H1 (cell line): ENCODE data around the gene KLF7. TPM values are rescaled to one million over a fixed set of nuclear protein-coding genes. Genes with fewer than 3 reads are reported as not detected.

ENCODE experiments used
- CTCF ChIA-PET: fragments of 300-600 bp; sonication (Branson Sonifier 250); formaldehyde crosslinking; loops from one replicate; lab custom pipeline; 2021; ENCODE audit not compliant: partially characterized antibody; lab: Charles Lee
- POLR2A ChIA-PET: fragments of 300-600 bp; sonication (Branson Sonifier 250); formaldehyde crosslinking; loops from one replicate; lab custom pipeline; 2021; ENCODE audit warnings: inconsistent platforms; ENCODE audit not compliant: partially characterized antibody; lab: Charles Lee
- DNase-seq, 2 experiments: peaks; one replicate each; pipeline versions ENCODE4 v3.0.0 to v3.0.0-alpha.2; 2010 to 2022; ENCODE audit warnings: low spot score in 2 of 2, low read depth in 1 of 2, mixed read lengths in 1 of 2
- FAIRE-seq: peaks from 2 replicates; lab custom pipeline; 2011; peaks lifted over from hg19 to GRCh38; lab: Jason Lieb, UNC
- H2AFZ ChIP-seq: 2 replicates; pipeline ENCODE4 v1.8.1; 2012; ENCODE audit warnings: low read length, inconsistent platforms
- H2AK5ac ChIP-seq: 2 replicates; pipeline ENCODE4 v1.6.1; 2013; ENCODE audit warnings: low read depth, low read length
- H2BK120ac ChIP-seq: replicated peaks from 2 replicates; pipeline ENCODE3; 2013; ENCODE audit warnings: low read depth, low read length, inconsistent platforms
- H2BK12ac ChIP-seq: 2 replicates; pipeline ENCODE4 v1.6.1; 2013; ENCODE audit warnings: low read depth, low read length
- H2BK15ac ChIP-seq: 2 replicates; pipeline ENCODE4 v1.6.1; 2013; ENCODE audit warnings: low read length
- H2BK20ac ChIP-seq: 2 replicates; pipeline ENCODE4 v1.6.1; 2013; ENCODE audit warnings: low read length
- H2BK5ac ChIP-seq: 2 replicates; pipeline ENCODE4 v1.6.1; 2013; ENCODE audit warnings: low read depth, low read length
- H3K14ac ChIP-seq: 2 replicates; pipeline ENCODE4 v1.6.1; 2013; ENCODE audit warnings: inconsistent platforms; ENCODE audit not compliant: insufficient read length
- H3K18ac ChIP-seq: 2 replicates; pipeline ENCODE4 v1.6.1; 2013; ENCODE audit warnings: low read length; ENCODE audit errors: extremely low read depth
- H3K23ac ChIP-seq: 2 replicates; pipeline ENCODE4 v1.6.1; 2013; ENCODE audit warnings: inconsistent platforms; ENCODE audit not compliant: insufficient read length
- H3K23me2 ChIP-seq: 2 replicates; pipeline ENCODE4 v1.6.1; 2013; ENCODE audit warnings: low read depth, low read length
- H3K27ac ChIP-seq: 2 replicates; pipeline ENCODE4 v1.6.1; 2011; ENCODE audit warnings: low read depth, low read length, inconsistent platforms
- H3K27me3 ChIP-seq, 4 experiments: replicated peaks in 1 of 4; 1 replicate in 1 of 4; 2 replicates in 3 of 4; pipeline versions ENCODE4 v1.6.1 to v1.8.1; 2011 to 2013; ENCODE audit warnings: low read length in 3 of 4, mild to moderate bottlenecking in 3 of 4, inconsistent platforms in 2 of 4, mixed read lengths in 2 of 4, moderate library complexity in 1 of 4; ENCODE audit not compliant: control insufficient read depth in 3 of 4, insufficient read depth in 3 of 4; ENCODE audit errors: extremely low read depth in 1 of 4
- H3K36me3 ChIP-seq, 4 experiments: 2 replicates each; pipeline versions ENCODE4 v1.6.1 to v1.8.1; 2011 to 2013; ENCODE audit warnings: mild to moderate bottlenecking in 4 of 4, low read length in 3 of 4, moderate library complexity in 2 of 4, control low read depth in 1 of 4, inconsistent platforms in 1 of 4; ENCODE audit not compliant: insufficient read depth in 4 of 4, control insufficient read depth in 2 of 4
- H3K4ac ChIP-seq: replicated peaks from 2 replicates; pipeline ENCODE3; 2013; ENCODE audit warnings: low read length, low read depth, mixed read lengths, inconsistent platforms; ENCODE audit not compliant: insufficient read length
- H3K4me1 ChIP-seq, 4 experiments: replicated peaks in 1 of 4; 1 replicate in 1 of 4; 2 replicates in 3 of 4; pipeline versions ENCODE4 v1.6.1 to v1.8.1; 2011 to 2013; ENCODE audit warnings: low read length in 3 of 4, inconsistent platforms in 2 of 4, mixed read lengths in 1 of 4; ENCODE audit not compliant: insufficient read depth in 4 of 4, control insufficient read depth in 3 of 4
- H3K4me2 ChIP-seq, 2 experiments: 2 replicates each; pipeline versions ENCODE4 v1.6.1 to v1.8.1; 2011 to 2013; ENCODE audit warnings: low read depth in 2 of 2, low read length in 2 of 2, control low read depth in 1 of 2, inconsistent platforms in 1 of 2, mild to moderate bottlenecking in 1 of 2; ENCODE audit not compliant: insufficient read depth in 1 of 2
- H3K4me3 ChIP-seq, 4 experiments: fragments of 200-600, 300-600 bp in 1 of 4; sonication (generic), shearing (Covaris generic), sonication (Bioruptor Twin) in 1 of 4; 2 replicates each; pipeline versions ENCODE4 v1.5.1 to v1.8.1; 2011 to 2016; ENCODE audit warnings: low read length in 4 of 4, low read depth in 3 of 4, control low read depth in 2 of 4, inconsistent platforms in 2 of 4, mild to moderate bottlenecking in 2 of 4, mixed read lengths in 1 of 4, moderate library complexity in 1 of 4; ENCODE audit not compliant: insufficient read depth in 2 of 4; ENCODE audit errors: extremely low read depth in 1 of 4
- H3K56ac ChIP-seq: replicated peaks from 2 replicates; pipeline ENCODE3; 2013; ENCODE audit warnings: low read depth, mild to moderate bottlenecking, mixed read lengths, low read length, inconsistent platforms; ENCODE audit not compliant: insufficient read length
- H3K79me1 ChIP-seq: 2 replicates; pipeline ENCODE4 v1.6.1; 2013; ENCODE audit warnings: low read depth, low read length, control low read depth
- H3K79me2 ChIP-seq, 2 experiments: 2 replicates each; pipeline versions ENCODE4 v1.6.1 to v1.8.1; 2012 to 2013; ENCODE audit warnings: low read length in 2 of 2, mild to moderate bottlenecking in 2 of 2, inconsistent platforms in 1 of 2; ENCODE audit not compliant: insufficient read depth in 2 of 2, control insufficient read depth in 1 of 2
- H3K9ac ChIP-seq, 4 experiments: replicated peaks in 1 of 4; 1 replicate in 1 of 4; 2 replicates in 3 of 4; pipeline versions ENCODE4 v1.6.1 to v1.8.1; 2011 to 2013; ENCODE audit warnings: low read depth in 3 of 4, low read length in 3 of 4, control low read depth in 2 of 4, mild to moderate bottlenecking in 2 of 4, moderate library complexity in 2 of 4, inconsistent platforms in 1 of 4; ENCODE audit errors: extremely low read depth in 1 of 4
- H3K9me3 ChIP-seq, 2 experiments: 2 replicates each; pipeline versions ENCODE4 v1.6.1 to v1.8.1; 2012 to 2013; ENCODE audit warnings: mild to moderate bottlenecking in 2 of 2, moderate library complexity in 2 of 2, control low read depth in 1 of 2, inconsistent platforms in 1 of 2, low read depth in 1 of 2, low read length in 1 of 2, mixed read lengths in 1 of 2; ENCODE audit not compliant: insufficient read depth in 2 of 2
- H4K20me1 ChIP-seq, 2 experiments: replicated peaks in 1 of 2; 2 replicates each; pipeline versions ENCODE3 to v1.8.1; 2011 to 2013; ENCODE audit warnings: inconsistent platforms in 2 of 2, low read length in 2 of 2, mild to moderate bottlenecking in 1 of 2; ENCODE audit not compliant: insufficient read depth in 2 of 2, control insufficient read depth in 1 of 2
- H4K5ac ChIP-seq: 2 replicates; pipeline ENCODE4 v1.6.1; 2013; ENCODE audit warnings: low read length, low read depth, mixed read lengths, inconsistent platforms; ENCODE audit not compliant: insufficient read length
- H4K8ac ChIP-seq: 2 replicates; pipeline ENCODE4 v1.8.0; 2013; ENCODE audit warnings: mild to moderate bottlenecking, moderate library complexity, low read length, inconsistent platforms; ENCODE audit not compliant: insufficient read depth; ENCODE audit errors: extremely low read depth
- H4K91ac ChIP-seq: replicated peaks from 2 replicates; pipeline ENCODE3; 2013; ENCODE audit warnings: low read length, mixed read lengths, inconsistent platforms; ENCODE audit not compliant: insufficient read length
- BCL11A ChIP-seq, 2 experiments: IDR thresholded peaks; one replicate each; pipeline ENCODE4 v1.6.1; 2011; ENCODE audit warnings: low read depth in 2 of 2, low read length in 2 of 2, mild to moderate bottlenecking in 2 of 2
- BRCA1 ChIP-seq: IDR thresholded peaks from 2 replicates; pipeline ENCODE4 v1.6.1; 2012; ENCODE audit warnings: low read depth, low read length, improper control_type of control experiment
- CHD1 ChIP-seq: IDR thresholded peaks from 2 replicates; pipeline ENCODE4 v1.6.1; 2012; ENCODE audit warnings: low read depth, low read length, improper control_type of control experiment
- EZH2 ChIP-seq: fragments of 200-600 bp; sonication (generic); IDR thresholded peaks from 2 replicates; pipeline ENCODE4 v1.7.1; 2012; ENCODE audit warnings: low read depth, mild to moderate bottlenecking, moderate library complexity, low read length, inconsistent platforms; ENCODE audit not compliant: severe bottlenecking
- GABPA ChIP-seq: IDR thresholded peaks from 2 replicates; pipeline ENCODE4 v1.6.1; 2011; ENCODE audit warnings: mild to moderate bottlenecking, low read length, moderate library complexity, borderline replicate concordance; ENCODE audit not compliant: insufficient read depth
- GTF2F1 ChIP-seq: IDR thresholded peaks from 2 replicates; pipeline ENCODE4 v1.6.1; 2012; ENCODE audit warnings: low read depth, low read length, improper control_type of control experiment, borderline replicate concordance
- NANOG ChIP-seq: IDR thresholded peaks from 2 replicates; pipeline ENCODE4 v1.6.1; 2011; ENCODE audit warnings: low read length, low read depth, mild to moderate bottlenecking, inconsistent platforms; ENCODE audit not compliant: insufficient read depth, poor library complexity, severe bottlenecking
- RAD21 ChIP-seq, 2 experiments: IDR thresholded peaks in 1 of 2; conservative IDR thresholded peaks in 1 of 2; 2 replicates each; pipeline ENCODE4 v1.6.1; 2011; ENCODE audit warnings: low read depth in 2 of 2, low read length in 2 of 2, improper control_type of control experiment in 1 of 2, inconsistent platforms in 1 of 2, mild to moderate bottlenecking in 1 of 2, moderate library complexity in 1 of 2
- RBBP5 ChIP-seq: IDR thresholded peaks from 2 replicates; pipeline ENCODE4 v1.7.1; 2012; ENCODE audit warnings: low read depth, mild to moderate bottlenecking, inconsistent platforms, low read length, moderate library complexity, borderline replicate concordance
- RFX5 ChIP-seq: IDR thresholded peaks from 2 replicates; pipeline ENCODE4 v1.6.1; 2011; ENCODE audit warnings: low read depth, low read length, improper control_type of control experiment, borderline replicate concordance
- SIRT6 ChIP-seq: IDR thresholded peaks from one replicate; pipeline ENCODE4 v1.7.1; 2012; ENCODE audit warnings: low read length, inconsistent platforms
- SRF ChIP-seq: IDR thresholded peaks from 2 replicates; pipeline ENCODE4 v1.6.1; 2011; ENCODE audit warnings: mild to moderate bottlenecking, low read depth, low read length, moderate library complexity
- TBP ChIP-seq: IDR thresholded peaks from 2 replicates; pipeline ENCODE4 v1.6.1; 2011; ENCODE audit warnings: low read depth, low read length, improper control_type of control experiment
- TEAD4 ChIP-seq: IDR thresholded peaks from 2 replicates; pipeline ENCODE4 v1.6.1; 2012; ENCODE audit warnings: low read depth, low read length, inconsistent platforms, mixed read lengths
- YY1 ChIP-seq: IDR thresholded peaks from 2 replicates; pipeline ENCODE4 v1.6.1; 2011; ENCODE audit warnings: low read depth, mild to moderate bottlenecking, low read length
- WGBS, 2 experiments: shearing (Covaris generic) in 1 of 2; methylation state at CpG; one replicate each; pipeline versions ENCODE4 v1.1.6 to v1.1.7; 2013 to 2015; ENCODE audit warnings: low lambda C conversion rate in 2 of 2, mixed read lengths in 2 of 2, inconsistent platforms in 1 of 2, low coverage in 1 of 2, missing lambda C conversion rate in 1 of 2; ENCODE audit not compliant: insufficient replicate concordance in 2 of 2, insufficient coverage in 1 of 2, insufficient read length in 1 of 2; ENCODE audit errors: extremely low coverage in 1 of 2, missing lambda C conversion rate in 1 of 2; 5-methylcytosine and 5-hydroxymethylcytosine counted together
- polyA plus RNA-seq, 7 experiments: library from polyadenylated mRNA; depleted of rRNA in 3 of 7; stranded (reverse) in 5 of 7; unstranded in 2 of 7; fragments of >200 nt in 5 of 7; fragments of 200-250 nt in 2 of 7; gene quantifications; 1 replicate in 5 of 7; 2 replicates in 1 of 7; 4 replicates in 1 of 7; pipeline versions ENCODE4 v1.2.1 to v1.2.3, GENCODE V29; 2011 to 2013; ENCODE audit warnings: missing spikeins in 2 of 7, mixed read lengths in 2 of 7
- total RNA-seq: library from RNA; stranded (reverse); fragmentation: NEBNext Ultra II Directional; extraction: Animal tissue kit (Norgen Biotek cat#: 25700); gene quantifications from 2 replicates; pipeline ENCODE4 v1.2.1, GENCODE V29; 2021

The KLF7 gene
- total and polyA plus RNA-seq, 2 of the 8 experiments (the other 6 are each of a cell fraction or from before 2014, with no cell fraction given): 9.6 to 23.3 TPM

DNA sequence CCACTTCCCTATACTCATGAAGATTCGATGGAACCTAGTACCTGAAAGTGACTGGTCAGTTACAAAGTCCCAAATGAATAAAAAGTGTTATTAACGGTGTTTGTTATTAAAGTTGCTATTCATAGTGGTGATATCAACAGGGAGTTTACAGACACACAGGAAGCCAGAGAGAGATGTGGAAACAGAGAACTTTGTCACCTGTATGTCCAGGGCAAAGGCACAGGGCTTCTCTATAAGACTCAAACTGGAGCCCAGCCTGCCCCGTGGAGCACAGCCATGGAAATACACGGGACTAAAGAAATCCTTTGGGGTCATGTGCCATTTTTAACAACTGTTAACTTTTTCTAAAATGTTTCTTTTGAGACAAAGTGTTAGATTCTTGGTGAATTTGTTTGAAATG is 68.5 kb downstream of the KLF7 start:
- no peak overlapping the region for H4K5ac ChIP-seq
- H4K91ac ChIP-seq: no peak overlapping the region
- H3K79me1 ChIP-seq: no peaks in the 10 kb centered on the region; the same call in 1 of the 2 replicates
- CTCF ChIA-PET: interaction anchor here (1.2 kb wide), 1 partner anchor 34 kb away, joined by 3 read pairs; no protein-coding TSS in a partner anchor
- POLR2A ChIA-PET: no interaction called here
- H2BK120ac ChIP-seq: no peak overlapping the region
- H3K9ac ChIP-seq: no peak overlapping the region
- no peak overlapping the region for H2BK20ac ChIP-seq
- H3K4me3 ChIP-seq: no peak overlapping the region
- no peak overlapping the region for H4K8ac ChIP-seq
- no peaks in the 10 kb centered on the region for H4K20me1 ChIP-seq
- DNase-seq (no peak), FAIRE-seq (no peak)
- H3K23me2 ChIP-seq: no peaks in the 10 kb centered on the region
- H3K18ac ChIP-seq: no peak overlapping the region
- no peak overlapping the region for H3K27ac ChIP-seq
- H2AK5ac ChIP-seq: no peak overlapping the region
- H3K9me3 ChIP-seq: no peaks in the 10 kb centered on the region
- H2BK12ac ChIP-seq: no peak overlapping the region
- no peak overlapping the region for H2AFZ ChIP-seq
- H3K36me3 ChIP-seq: peaks cover 0 to 5% (median 0%) of the 10 kb centered on the region in 4 experiments; a peak in 3 of 8 replicates
- peaks cover 1 to 26% (median 11%) of the 10 kb centered on the region in 4 experiments; a peak in 6 of 7 replicates for H3K4me1 ChIP-seq
- no peak overlapping the region for H3K4me2 ChIP-seq
- 90% methylated on average over 4 of the region's 4 CpGs; no CpG with 5 or more reads in 1 of the 2 experiments for WGBS, 2 experiments
- no peak overlapping the region for H3K56ac ChIP-seq
- no peaks in the 10 kb centered on the region for H3K27me3 ChIP-seq
- no peak overlapping the region for H3K14ac ChIP-seq
- no peak overlapping the region for H2BK5ac ChIP-seq
- peaks cover 3 to 4% of the 10 kb centered on the region in 2 experiments; a peak in 2 of 4 replicates for H3K79me2 ChIP-seq
- no peak overlapping the region for H2BK15ac ChIP-seq
- no peak overlapping the region for H3K23ac ChIP-seq
- H3K4ac ChIP-seq: no peak overlapping the region
- TF ChIP-seq EZH2 (no peak), TBP (no peak), SIRT6 (no peak), RAD21 (IDR thresholded peaks at IDR 0.05 in 1 of 2, conservative IDR thresholded peaks at IDR 0.05 in 1 of 2; ENCODE audit: low read depth in 2 of 2, low read length in 2 of 2) (no peak), SRF (no peak), YY1 (no peak), RFX5 (no peak), CHD1 (no peak), BRCA1 (no peak), NANOG (no peak), GTF2F1 (no peak), TEAD4 (no peak), BCL11A (IDR thresholded peaks at IDR 0.05; ENCODE audit: low read depth in 2 of 2, low read length in 2 of 2) (no peak), GABPA (no peak), RBBP5 (no peak)
